ENCODE measurements around the gene VEZT. TPM values are rescaled to one million over a fixed set of nuclear protein-coding genes. Genes with fewer than 3 reads are reported as not detected.

VEZT gene
- total RNA-seq, 2 experiments from 2014 or later, result 57.7 to 77.1 TPM

DNA sequence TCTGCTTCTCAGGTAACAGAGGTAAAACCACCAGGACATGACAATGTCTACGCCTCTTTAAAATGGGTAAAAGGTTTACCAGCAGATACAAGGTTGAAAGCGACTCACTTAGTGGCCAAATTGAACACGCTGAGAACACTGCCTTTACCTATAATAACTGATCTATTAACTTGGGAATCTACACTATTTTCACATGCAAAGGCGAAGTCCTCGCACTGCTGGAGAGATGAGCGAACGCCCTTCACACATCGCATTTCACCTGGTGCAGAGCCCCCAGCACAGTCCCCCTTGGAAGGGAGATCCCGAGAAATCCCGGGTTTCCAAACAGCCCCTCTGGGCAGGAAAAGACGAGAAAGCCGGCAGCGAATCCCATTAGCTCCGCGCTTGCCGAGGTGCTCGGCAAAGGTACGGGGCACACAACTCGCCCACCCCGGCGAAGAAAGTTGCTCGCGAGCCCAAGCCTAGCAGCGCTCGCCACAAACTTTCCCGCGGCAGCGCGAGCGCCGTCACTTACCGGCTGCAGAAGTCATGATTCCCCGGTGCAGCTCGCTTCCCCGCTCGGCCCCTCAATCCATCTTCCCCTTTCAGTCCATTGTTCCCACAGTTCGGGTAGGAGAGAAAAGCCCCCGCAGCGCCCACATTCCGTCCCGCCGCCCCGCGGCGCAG, 763 bp upstream of the VEZT start:
- H3K4me1 ChIP-seq (ENCODE audit: insufficient read depth, low read length, poor library complexity, severe bottlenecking), result peaks cover 43% of the 10 kb centered on the region
- no peaks in the 10 kb centered on the region for H3K9me2 ChIP-seq (ENCODE audit: insufficient read depth, low read length)
- peak overlapping the region; percentile 62 for H3K27ac ChIP-seq (ENCODE audit: low read depth, low read length, poor library complexity, severe bottlenecking)
- DNase-seq (ENCODE audit: low spot score), result peak; percentile 43
- H2AFZ ChIP-seq (ENCODE audit: low read length), result peak overlapping the region; percentile 75
- peak overlapping the region; percentile 81 for H3K4me3 ChIP-seq (ENCODE audit: low read depth, low read length, poor library complexity, severe bottlenecking)
- peaks cover 4% of the 10 kb centered on the region; the same call in 1 of the 2 replicates for H3K9me3 ChIP-seq (ENCODE audit: low read length)
- TF ChIP-seq, protein P1, sequence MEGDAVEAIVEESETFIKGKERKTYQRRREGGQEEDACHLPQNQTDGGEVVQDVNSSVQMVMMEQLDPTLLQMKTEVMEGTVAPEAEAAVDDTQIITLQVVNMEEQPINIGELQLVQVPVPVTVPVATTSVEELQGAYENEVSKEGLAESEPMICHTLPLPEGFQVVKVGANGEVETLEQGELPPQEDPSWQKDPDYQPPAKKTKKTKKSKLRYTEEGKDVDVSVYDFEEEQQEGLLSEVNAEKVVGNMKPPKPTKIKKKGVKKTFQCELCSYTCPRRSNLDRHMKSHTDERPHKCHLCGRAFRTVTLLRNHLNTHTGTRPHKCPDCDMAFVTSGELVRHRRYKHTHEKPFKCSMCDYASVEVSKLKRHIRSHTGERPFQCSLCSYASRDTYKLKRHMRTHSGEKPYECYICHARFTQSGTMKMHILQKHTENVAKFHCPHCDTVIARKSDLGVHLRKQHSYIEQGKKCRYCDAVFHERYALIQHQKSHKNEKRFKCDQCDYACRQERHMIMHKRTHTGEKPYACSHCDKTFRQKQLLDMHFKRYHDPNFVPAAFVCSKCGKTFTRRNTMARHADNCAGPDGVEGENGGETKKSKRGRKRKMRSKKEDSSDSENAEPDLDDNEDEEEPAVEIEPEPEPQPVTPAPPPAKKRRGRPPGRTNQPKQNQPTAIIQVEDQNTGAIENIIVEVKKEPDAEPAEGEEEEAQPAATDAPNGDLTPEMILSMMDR (conservative IDR thresholded peaks at IDR 0.05; ENCODE audit: low read length), result no peak
- TF ChIP-seq EZH2phosphoT487 (IDR thresholded peaks at IDR 0.05; ENCODE audit: borderline replicate concordance, low read depth, low read length), result no peak
- peaks cover 3% of the 10 kb centered on the region; the same call in 1 of the 2 replicates for H4K20me1 ChIP-seq (ENCODE audit: insufficient read depth, low read length)
- H3K36me3 ChIP-seq (ENCODE audit: insufficient read depth, low read length), result peaks cover 19% of the 10 kb centered on the region
- peak overlapping the region; percentile 89 for H3K4me2 ChIP-seq (ENCODE audit: low read length)
- CTCF ChIA-PET (ENCODE audit: unreplicated experiment), result no interaction called here
- H3K79me2 ChIP-seq (ENCODE audit: insufficient read depth, low read depth, low read length), result peaks cover 92% of the 10 kb centered on the region
- intact Hi-C loops (cut with micrococcal nuclease; ENCODE audit: unreplicated experiment), result loop anchor here (1.0 to 2.0 kb wide), 6 partner anchors 16 to 318 kb away; partner anchors contain the start of genes METAP2 and NR2C1
- POLR2A ChIA-PET, result interaction anchor here (0.6 to 4.9 kb wide), 9 partner anchors 9 to 119 kb away, joined by 3 to 44 read pairs (median 4); no protein-coding TSS in a partner anchor
- BruUV-seq (replicated peaks), result no TSS peak

DNA sequence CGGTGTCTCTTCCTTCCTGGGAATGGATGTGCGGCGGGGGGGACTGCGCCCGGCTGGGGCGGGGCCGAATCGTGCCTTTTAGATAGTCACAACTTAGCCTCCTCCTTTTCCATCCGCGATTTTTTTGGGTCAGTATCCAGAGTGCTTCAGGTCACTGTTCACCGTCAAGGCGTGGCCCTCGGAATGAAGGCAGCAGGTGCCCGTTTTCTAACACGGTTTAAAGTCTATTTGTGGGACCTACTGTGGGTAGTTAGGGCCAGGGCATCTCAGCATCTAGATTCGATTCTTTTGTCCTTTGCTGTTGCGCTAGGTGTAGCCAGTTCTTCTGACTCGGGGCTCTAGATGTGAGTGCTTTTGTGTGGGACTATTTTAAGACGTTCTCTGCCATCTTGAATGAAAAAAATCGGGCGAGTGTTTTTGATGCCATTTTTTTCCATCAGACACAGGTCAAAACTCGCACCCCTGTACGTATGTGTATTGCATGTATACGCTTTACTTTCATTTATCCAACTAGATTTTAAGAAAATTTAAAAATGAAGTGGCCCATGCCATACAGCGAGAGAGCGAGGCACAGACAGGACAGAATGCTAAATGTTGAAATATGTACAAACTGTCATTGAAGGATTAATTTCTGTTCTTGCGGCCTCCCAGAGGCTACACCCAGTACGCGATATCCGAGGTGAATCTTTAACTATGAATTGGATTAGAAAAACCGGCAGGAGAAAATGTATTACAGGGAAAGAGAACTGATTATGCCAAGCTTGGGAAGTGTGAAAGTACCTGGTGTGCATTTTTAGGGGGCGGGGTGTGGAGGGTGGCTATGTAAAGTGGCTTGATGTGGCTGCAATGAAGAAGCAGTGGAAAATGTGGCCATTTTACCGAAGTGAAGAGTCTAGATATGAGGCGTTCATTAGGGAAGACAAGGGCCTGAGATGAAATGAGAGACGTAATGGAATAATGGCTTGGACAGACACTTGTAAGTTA, 835 bp downstream of the VEZT start:
- Histone ChIP-seq H2AFZ (ENCODE audit: low read length) (peak overlapping the region; percentile 22; the same call in 1 of the 2 replicates), H3K4me2 (ENCODE audit: low read length) (peak overlapping the region; percentile 86)
- TF ChIP-seq EZH2phosphoT487 (IDR thresholded peaks at IDR 0.05; ENCODE audit: borderline replicate concordance, low read depth, low read length), result no peak
- TF ChIP-seq, protein P1 (conservative IDR thresholded peaks at IDR 0.05; ENCODE audit: low read length), result no peak

More for the DNA sequence above, 835 bp downstream of the VEZT start:
- Histone ChIP-seq H3K4me3 (ENCODE audit: low read depth, low read length, poor library complexity, severe bottlenecking) (peak overlapping the region; percentile 85), H3K9me3 (ENCODE audit: low read length) (peaks cover 4% of the 10 kb centered on the region; the same call in 1 of the 2 replicates), H3K36me3 (ENCODE audit: insufficient read depth, low read length) (peaks cover 27% of the 10 kb centered on the region), H3K9me2 (ENCODE audit: insufficient read depth, low read length) (no peaks in the 10 kb centered on the region), H4K20me1 (ENCODE audit: insufficient read depth, low read length) (peaks cover 3% of the 10 kb centered on the region; the same call in 1 of the 2 replicates), H3K79me2 (ENCODE audit: insufficient read depth, low read depth, low read length) (peaks cover 92% of the 10 kb centered on the region), H3K27ac (ENCODE audit: low read depth, low read length, poor library complexity, severe bottlenecking) (peak overlapping the region; percentile 82), H3K4me1 (ENCODE audit: insufficient read depth, low read length, poor library complexity, severe bottlenecking) (peaks cover 34% of the 10 kb centered on the region)
- peak; percentile 79 for DNase-seq (ENCODE audit: low spot score)
- POLR2A ChIA-PET, result interaction anchor here (0.6 to 4.9 kb wide), 5 partner anchors 9 to 176 kb away, joined by 3 to 44 read pairs (median 4); no protein-coding TSS in a partner anchor
- CTCF ChIA-PET (ENCODE audit: unreplicated experiment), result no interaction called here
- TSS peak; percentile 69 for BruUV-seq (replicated peaks)
- intact Hi-C loops (cut with micrococcal nuclease; ENCODE audit: unreplicated experiment), result no loop called here

All from OCI-LY7 (cell line).